SK-N-MC (cell line): ENCODE results near the gene APLF.

Experiments used
- EZH2 ChIP-seq: fragments of 200-600 bp; sonication (generic); IDR thresholded peaks from one replicate; pipeline ENCODE4 v1.6.1; 2017; ENCODE audit warnings: antibody characterized with exemption
- FOXP2 ChIP-seq: optimal IDR thresholded peaks from 2 replicates; pipeline ENCODE3; 2011; ENCODE audit warnings: mild to moderate bottlenecking, moderate library complexity; ENCODE audit not compliant: insufficient read depth; ENCODE audit errors: extremely low read length, control extremely low read depth
- POLR2AphosphoS5 ChIP-seq: IDR thresholded peaks from 2 replicates; pipeline ENCODE4 v1.6.1; 2012; ENCODE audit warnings: mild to moderate bottlenecking, low read depth, low read length, borderline replicate concordance

DNA sequence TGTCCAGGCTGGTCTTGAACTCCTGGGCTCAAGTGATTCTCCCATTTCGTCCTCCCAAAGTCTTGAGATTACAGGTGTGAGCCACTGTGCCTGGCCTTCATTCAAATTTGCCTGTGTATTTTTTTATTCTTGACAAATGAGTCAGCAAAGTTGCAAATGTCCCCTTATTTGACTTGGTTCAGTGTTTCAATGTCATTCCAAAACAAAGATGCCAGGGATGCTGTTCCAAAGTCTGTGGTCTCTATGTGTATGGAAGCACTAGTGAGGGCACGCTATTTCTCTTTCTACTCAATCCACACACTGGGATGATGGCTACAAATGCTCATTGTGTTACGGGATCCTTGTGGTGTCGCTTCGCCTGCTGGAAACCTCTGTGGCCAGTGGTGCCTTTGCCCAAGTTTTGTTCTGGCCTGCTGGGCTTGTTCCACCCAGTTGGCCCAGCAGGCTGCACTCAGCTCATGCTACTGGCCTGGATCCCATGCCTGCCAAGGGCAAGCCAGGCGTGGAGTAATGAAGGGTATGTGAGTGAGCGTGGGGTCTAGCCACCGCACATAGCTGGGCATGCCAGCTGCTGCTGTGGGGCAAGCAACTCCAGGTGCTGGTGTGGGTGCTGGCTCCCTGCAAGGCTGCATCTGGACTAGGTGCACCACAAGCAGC lies 35.9 kb upstream of the APLF start:
- TF ChIP-seq EZH2 (no peak), POLR2AphosphoS5 (no peak), FOXP2 (no peak)
